ENCODE data around the gene TINAGL1.
A peak's percentile ranks its signal among the peaks of the same experiment; 100 is the strongest.

TINAGL1 gene

GRCh38 chr1:31576201-31576669, at the start of gene TINAGL1:
TSS of gene TINAGL1 (plus strand) at chr1:31576515. CDS start at chr1:31577149, 634 bp downstream.
- no peak for DNase-seq (ENCODE audit: low spot score)

- no peak for DNase-seq (ENCODE audit: low spot score)
Observed at GRCh38 chr1:31529999-31530684, 46.2 kb upstream of the TINAGL1 start.

- DNase-seq (ENCODE audit: low spot score), result no peak
Observed at GRCh38 chr1:31531177-31531999, 44.9 kb upstream of the TINAGL1 start.

- no peak for DNase-seq (ENCODE audit: low spot score)
Observed at GRCh38 chr1:31532173-31532572, 44.1 kb upstream of the TINAGL1 start.

- DNase-seq (ENCODE audit: low spot score), result no peak
Observed at GRCh38 chr1:31535561-31535960, 40.8 kb upstream of the TINAGL1 start.

GRCh38 chr1:31539329-31539728, 37.0 kb upstream of the TINAGL1 start:
- no peak for DNase-seq (ENCODE audit: low spot score)

- no peak for DNase-seq (ENCODE audit: low spot score)
Observed at GRCh38 chr1:31541194-31541593, 35.1 kb upstream of the TINAGL1 start.

GRCh38 chr1:31545927-31546540, 30.3 kb upstream of the TINAGL1 start:
- DNase-seq (ENCODE audit: low spot score), result no peak

GRCh38 chr1:31548534-31548906, 27.8 kb upstream of the TINAGL1 start:
- no peak for DNase-seq (ENCODE audit: low spot score)

- DNase-seq (ENCODE audit: low spot score), result peak; percentile 73
Observed at GRCh38 chr1:31548907-31549808, 27.2 kb upstream of the TINAGL1 start.

GRCh38 chr1:31549809-31550620, 26.3 kb upstream of the TINAGL1 start:
- peak; percentile 17 for DNase-seq (ENCODE audit: low spot score)

GRCh38 chr1:31551208-31551607, 25.1 kb upstream of the TINAGL1 start:
- DNase-seq (ENCODE audit: low spot score), result no peak

GRCh38 chr1:31552489-31552888, 23.8 kb upstream of the TINAGL1 start:
- no peak for DNase-seq (ENCODE audit: low spot score)

- no peak for DNase-seq (ENCODE audit: low spot score)
Observed at GRCh38 chr1:31556481-31557006, 19.8 kb upstream of the TINAGL1 start.

GRCh38 chr1:31559715-31560114, 16.6 kb upstream of the TINAGL1 start:
- no peak for DNase-seq (ENCODE audit: low spot score)

GRCh38 chr1:31560394-31560793, 15.9 kb upstream of the TINAGL1 start:
- DNase-seq (ENCODE audit: low spot score), result no peak

- no peak for DNase-seq (ENCODE audit: low spot score)
Observed at GRCh38 chr1:31562707-31563360, 13.5 kb upstream of the TINAGL1 start.

GRCh38 chr1:31564606-31564989, 11.7 kb upstream of the TINAGL1 start:
- DNase-seq (ENCODE audit: low spot score), result no peak

- no peak for DNase-seq (ENCODE audit: low spot score)
Observed at GRCh38 chr1:31567956-31568570, 8.3 kb upstream of the TINAGL1 start.

Data from COLO829 (cell line).